Keratinocyte (primary cell): ENCODE results near the gene KATNBL1. TPM values are rescaled to one million over a fixed set of nuclear protein-coding genes. Genes with fewer than 3 reads are reported as not detected.
A peak's percentile ranks its signal among the peaks of the same experiment; 100 is the strongest.
"Not testable (repeated sequence)": the region's sequence is repeated elsewhere in the genome, so short reads cannot be mapped to it uniquely, and the experiment has no call there.

ENCODE experiments used
- DNase-seq: peaks from one replicate; pipeline ENCODE4 v3.0.0-alpha.2; 2011; ENCODE audit warnings: low read depth, missing footprints, low spot score
- FAIRE-seq: peaks from 2 replicates; lab custom pipeline; 2011; peaks lifted over from hg19 to GRCh38; lab: Jason Lieb, UNC
- H2AFZ ChIP-seq: 2 replicates; pipeline ENCODE4 v1.6.0; 2012; ENCODE audit warnings: low read length, control low read depth, inconsistent platforms; ENCODE audit not compliant: control insufficient read depth
- H3K27ac ChIP-seq: 2 replicates; pipeline ENCODE4 v1.5.1; 2011; ENCODE audit warnings: low read length; ENCODE audit not compliant: control insufficient read depth, insufficient read depth
- H3K27me3 ChIP-seq: 3 replicates; pipeline ENCODE4 v1.6.0; 2011; ENCODE audit warnings: low read length; ENCODE audit not compliant: control insufficient read depth, insufficient read depth; ENCODE audit errors: extremely low read depth
- H3K36me3 ChIP-seq, 2 experiments: 2 replicates in 1 of 2; 3 replicates in 1 of 2; pipeline ENCODE4 v1.5.1; 2011; ENCODE audit warnings: low read length in 2 of 2, mild to moderate bottlenecking in 1 of 2; ENCODE audit not compliant: control insufficient read depth in 2 of 2, insufficient read depth in 2 of 2; ENCODE audit errors: extremely low read depth in 1 of 2
- H3K4me1 ChIP-seq: 3 replicates; pipeline ENCODE4 v1.5.1; 2011; ENCODE audit warnings: low read length; ENCODE audit not compliant: control insufficient read depth, insufficient read depth; ENCODE audit errors: extremely low read depth
- H3K4me2 ChIP-seq: 3 replicates; pipeline ENCODE4 v1.6.0; 2011; ENCODE audit warnings: low read depth, low read length; ENCODE audit not compliant: control insufficient read depth, insufficient read depth; ENCODE audit errors: extremely low read depth
- H3K4me3 ChIP-seq, 3 experiments: fragments of 200-600 bp in 1 of 3; sonication (generic) in 1 of 3; 2 replicates in 2 of 3; 3 replicates in 1 of 3; pipeline ENCODE4 v1.5.1; 2011 to 2016; ENCODE audit warnings: low read length in 3 of 3, mild to moderate bottlenecking in 3 of 3, control low read depth in 2 of 3, inconsistent platforms in 1 of 3, low read depth in 1 of 3, mixed read lengths in 1 of 3, mixed run types in 1 of 3, moderate library complexity in 1 of 3; ENCODE audit not compliant: control insufficient read depth in 2 of 3, insufficient read depth in 2 of 3; ENCODE audit errors: extremely low read depth in 1 of 3
- H3K79me2 ChIP-seq: 2 replicates; pipeline ENCODE4 v1.6.0; 2012; ENCODE audit warnings: low read length; ENCODE audit not compliant: control insufficient read depth, insufficient read depth
- H3K9ac ChIP-seq: 3 replicates; pipeline ENCODE4 v1.6.0; 2011; ENCODE audit warnings: low read length; ENCODE audit not compliant: control insufficient read depth, insufficient read depth; ENCODE audit errors: extremely low read depth
- H3K9me1 ChIP-seq: 3 replicates; pipeline ENCODE4 v1.6.0; 2011; ENCODE audit warnings: low read length; ENCODE audit not compliant: control insufficient read depth, insufficient read depth; ENCODE audit errors: extremely low read depth
- H3K9me3 ChIP-seq: 2 replicates; pipeline ENCODE4 v1.5.1; 2012; ENCODE audit warnings: low read depth, low read length; ENCODE audit not compliant: control insufficient read depth
- H4K20me1 ChIP-seq: 3 replicates; pipeline ENCODE4 v1.6.0; 2011; ENCODE audit warnings: low read length; ENCODE audit not compliant: control insufficient read depth, insufficient read depth; ENCODE audit errors: extremely low read depth
- CTCF ChIP-seq, 3 experiments: IDR thresholded peaks in 1 of 3; conservative IDR thresholded peaks in 1 of 3; optimal IDR thresholded peaks in 1 of 3; 2 replicates in 2 of 3; 3 replicates in 1 of 3; pipeline versions ENCODE3 to v1.5.1; 2011; ENCODE audit warnings: low read length in 3 of 3, mild to moderate bottlenecking in 3 of 3, moderate library complexity in 2 of 3, control low read depth in 1 of 3, inconsistent platforms in 1 of 3; ENCODE audit not compliant: insufficient read depth in 2 of 3; ENCODE audit errors: extremely low read depth in 1 of 3
- EZH2 ChIP-seq: IDR thresholded peaks from one replicate; pipeline ENCODE4 v1.6.1; 2012; ENCODE audit warnings: inconsistent platforms, mild to moderate bottlenecking, low read length, moderate library complexity
- dilution Hi-C: fragments of 300-500 bp; cut with MboI; formaldehyde crosslinking; loops from one replicate; pipeline ENCODE4 v1.7.0; 2020; ENCODE audit warnings: low sequenced_read_pairs; ENCODE audit not compliant: extremely low pct_ligation_motif_present
- polyA plus RNA-seq, 5 experiments: library from polyadenylated mRNA; depleted of rRNA in 3 of 5; stranded (reverse) in 3 of 5; stranded (forward) in 1 of 5; unstranded in 1 of 5; fragments of >200 nt; gene quantifications; 1 replicate in 1 of 5; 2 replicates in 3 of 5; 3 replicates in 1 of 5; pipeline versions ENCODE4 v1.2.1 to v1.2.3, GENCODE V29; 2011 to 2012; ENCODE audit warnings: missing spikeins in 2 of 5, low read depth in 1 of 5, low replicate concordance in 1 of 5

The KATNBL1 gene
- polyA plus RNA-seq, 1 donor (not counting 4 experiments of a cell fraction or from before 2014, with no cell fraction given): 54.0 TPM

GRCh38 chr15:34122771-34123183 lies 87.1 kb downstream of the KATNBL1 start:
- H3K9ac ChIP-seq: no peak overlapping the region
- no peak overlapping the region for H2AFZ ChIP-seq
- FAIRE-seq (peak; percentile 44), DNase-seq (no peak)
- dilution Hi-C loops: no loop called here
- H3K9me1 ChIP-seq: no peaks in the 10 kb centered on the region
- no peaks in the 10 kb centered on the region for H3K36me3 ChIP-seq
- TF ChIP-seq EZH2 (no peak), CTCF (optimal IDR thresholded peaks at IDR 0.05 in 1 of 3, IDR thresholded peaks at IDR 0.05 in 1 of 3, conservative IDR thresholded peaks at IDR 0.05 in 1 of 3; ENCODE audit: extremely low read depth in 1 of 3, insufficient read depth in 2 of 3, low read length in 3 of 3) (no peak)
- H3K79me2 ChIP-seq: no peaks in the 10 kb centered on the region
- no peaks in the 10 kb centered on the region for H3K27me3 ChIP-seq
- H3K9me3 ChIP-seq: no peaks in the 10 kb centered on the region
- no peak overlapping the region for H3K27ac ChIP-seq
- no peak overlapping the region for H3K4me2 ChIP-seq
- no peaks in the 10 kb centered on the region for H3K4me1 ChIP-seq
- no peaks in the 10 kb centered on the region for H4K20me1 ChIP-seq
- no peak overlapping the region for H3K4me3 ChIP-seq

- H3K9me1 ChIP-seq, H3K27me3 ChIP-seq, H3K9ac ChIP-seq, H3K4me1 ChIP-seq, DNase-seq, H3K4me2 ChIP-seq, H3K9me3 ChIP-seq, H3K27ac ChIP-seq, H3K4me3 ChIP-seq, FAIRE-seq, H3K79me2 ChIP-seq, H2AFZ ChIP-seq, H4K20me1 ChIP-seq, H3K36me3 ChIP-seq, dilution Hi-C loops: not testable (repeated sequence)
These were observed 88.1 kb downstream of the KATNBL1 start for GRCh38 chr15:34121786-34122185.

DNA sequence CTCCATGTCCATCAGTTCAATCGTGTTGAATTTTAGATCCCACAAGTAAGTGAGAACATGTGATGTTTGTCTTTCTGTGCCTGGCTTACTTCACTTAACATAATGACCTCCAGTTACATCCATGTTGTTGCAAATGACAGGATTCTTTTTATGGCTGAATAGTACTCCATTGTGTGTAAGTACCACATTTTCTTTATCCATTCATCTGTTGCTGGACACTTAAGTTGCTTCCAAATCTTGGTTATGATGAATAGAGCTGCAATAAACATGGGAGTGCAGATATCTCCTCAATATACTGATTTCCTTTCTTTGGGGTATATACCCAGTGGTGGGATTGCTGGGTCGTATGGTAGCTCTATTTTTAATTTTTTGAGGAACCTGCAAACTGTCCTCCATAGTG lies 89.5 kb downstream of the KATNBL1 start:
- H3K9me3 ChIP-seq, H3K27me3 ChIP-seq, H3K36me3 ChIP-seq, H3K27ac ChIP-seq, H4K20me1 ChIP-seq, H3K4me3 ChIP-seq, H3K79me2 ChIP-seq, H3K9ac ChIP-seq, DNase-seq, H3K9me1 ChIP-seq, H3K4me1 ChIP-seq, dilution Hi-C loops, H2AFZ ChIP-seq, FAIRE-seq, H3K4me2 ChIP-seq: not testable (repeated sequence)
